ENCODE results near the gene ATP2A1. TPM values are rescaled to one million over a fixed set of nuclear protein-coding genes. Genes with fewer than 3 reads are reported as not detected.

Gene ATP2A1
- total and polyA plus RNA-seq, 2 of the 8 experiments (the other 6 are each of a cell fraction or from before 2014, with no cell fraction given), result 1.7 to 2.4 TPM

- TF ChIP-seq CTCF (IDR thresholded peaks at IDR 0.05; ENCODE audit: control extremely low read depth in 1 of 3, insufficient read depth in 1 of 3, low read depth in 1 of 3, low read length in 3 of 3), result no peak
- TF ChIP-seq GTF2F1 (IDR thresholded peaks at IDR 0.05; ENCODE audit: borderline replicate concordance, low read depth, low read length), result no peak
- TF ChIP-seq USF2 (IDR thresholded peaks at IDR 0.05; ENCODE audit: low read length), result no peak
- no peak for TF ChIP-seq EGR1 (IDR thresholded peaks at IDR 0.05; ENCODE audit: borderline replicate concordance, low read depth, low read length)
Measured at GRCh38 chr16:28925386-28926228, 47.3 kb downstream of the ATP2A1 start (continued).

All from H1 (cell line).